GM12873 (cell line): ENCODE results near the gene GAD2.
A peak's percentile ranks its signal among the peaks of the same experiment; 100 is the strongest.

Experiments
- CTCF ChIP-seq: IDR thresholded peaks from 2 replicates; pipeline ENCODE4 v1.5.1; 2012; ENCODE audit warnings: low read depth, mild to moderate bottlenecking, moderate library complexity, low read length, control low read depth; ENCODE audit not compliant: insufficient read depth; ENCODE audit errors: missing control alignments

GAD2 gene

GRCh38 chr10:26249681-26250080 is 33.1 kb downstream of the GAD2 start:
- no peak for TF ChIP-seq CTCF

GRCh38 chr10:26251925-26252324 is 35.4 kb downstream of the GAD2 start:
- TF ChIP-seq CTCF = no peak

GRCh38 chr10:26254616-26255015 is 38.0 kb downstream of the GAD2 start:
- no peak for TF ChIP-seq CTCF

- no peak for TF ChIP-seq CTCF
Observed at GRCh38 chr10:26259341-26259740, 42.8 kb downstream of the GAD2 start.

GRCh38 chr10:26269754-26270153 is 53.2 kb downstream of the GAD2 start:
- TF ChIP-seq CTCF = peak; percentile 32

GRCh38 chr10:26274391-26274790 is 57.8 kb downstream of the GAD2 start:
- TF ChIP-seq CTCF = no peak

GRCh38 chr10:26278295-26278694 is 61.7 kb downstream of the GAD2 start:
- TF ChIP-seq CTCF = no peak
